SK-N-SH (cell line): ENCODE results near the gene AP3D1. TPM values are rescaled to one million over a fixed set of nuclear protein-coding genes. Genes with fewer than 3 reads are reported as not detected.

Source experiments
- CTCF ChIA-PET: fragments of 300-600, 350-600 bp; formaldehyde crosslinking; extraction: SDS; loops from one replicate; lab custom pipeline; 2021; lab: Yijun Ruan, JAX
- POLR2A ChIA-PET: fragments of 350-600 bp; sonication (Branson Sonifier 250); formaldehyde crosslinking; extraction: SDS; loops from one replicate; lab custom pipeline; 2020; ENCODE audit warnings: antibody characterized with exemption, inconsistent platforms; lab: Yijun Ruan, JAX
- DNase-seq: peaks from one replicate; pipeline ENCODE4 v3.0.0; 2012
- H2AFZ ChIP-seq: fragments of 200-600 bp; sonication (generic); 2 replicates; pipeline ENCODE4 v1.8.1; 2016; ENCODE audit warnings: antibody characterized with exemption, mild to moderate bottlenecking, low read depth
- H3F3A ChIP-seq: fragments of 200-600 bp; sonication (generic); replicated peaks from 2 replicates; pipeline ENCODE3; 2016; ENCODE audit warnings: antibody characterized with exemption, mild to moderate bottlenecking; ENCODE audit not compliant: insufficient read depth
- H3K27ac ChIP-seq, 2 experiments: fragments of 200-500 bp in 1 of 2; fragments of 200-600 bp in 1 of 2; sonication (Bioruptor generic) in 1 of 2; sonication (generic), shearing (Covaris generic) in 1 of 2; 2 replicates each; pipeline versions ENCODE4 v1.5.1 to v1.6.1; 2014 to 2016; ENCODE audit warnings: low read depth in 2 of 2, inconsistent platforms in 1 of 2, low read length in 1 of 2, mild to moderate bottlenecking in 1 of 2, mixed read lengths in 1 of 2
- H3K27me3 ChIP-seq: fragments of 200-600 bp; sonication (generic), shearing (Covaris generic); 2 replicates; pipeline ENCODE4 v1.6.1; 2016; ENCODE audit warnings: mixed run types; ENCODE audit not compliant: insufficient read depth
- H3K36me3 ChIP-seq, 2 experiments: fragments of 200-500 bp in 1 of 2; fragments of 200-600 bp in 1 of 2; sonication (Bioruptor generic) in 1 of 2; sonication (generic) in 1 of 2; replicated peaks in 1 of 2; 2 replicates each; pipeline versions ENCODE3 to v1.5.1; 2014 to 2016; ENCODE audit warnings: low read length in 1 of 2, mild to moderate bottlenecking in 1 of 2; ENCODE audit not compliant: insufficient read depth in 2 of 2, control insufficient read depth in 1 of 2
- H3K4me1 ChIP-seq, 2 experiments: fragments of 200-500 bp in 1 of 2; fragments of 200-600 bp in 1 of 2; sonication (Bioruptor generic) in 1 of 2; sonication (generic), shearing (Covaris generic) in 1 of 2; 2 replicates each; pipeline versions ENCODE4 v1.5.1 to v1.6.1; 2014 to 2016; ENCODE audit warnings: low read depth in 1 of 2, low read length in 1 of 2, mixed run types in 1 of 2; ENCODE audit not compliant: insufficient read depth in 2 of 2, control insufficient read depth in 1 of 2
- H3K4me2 ChIP-seq: fragments of 200-600 bp; sonication (generic), shearing (Covaris generic); 2 replicates; pipeline ENCODE4 v1.6.1; 2017; ENCODE audit warnings: mixed run types
- H3K4me3 ChIP-seq, 2 experiments: fragments of 200-500 bp in 1 of 2; fragments of 200-600 bp in 1 of 2; sonication (Bioruptor generic) in 1 of 2; sonication (generic), shearing (Covaris generic) in 1 of 2; 2 replicates each; pipeline versions ENCODE4 v1.5.1 to v1.8.1; 2014 to 2016; ENCODE audit warnings: low read depth in 2 of 2, inconsistent platforms in 1 of 2, low read length in 1 of 2, mild to moderate bottlenecking in 1 of 2, mixed read lengths in 1 of 2, moderate library complexity in 1 of 2
- H3K79me2 ChIP-seq: fragments of 200-600 bp; sonication (generic); 2 replicates; pipeline ENCODE4 v1.8.1; 2017; ENCODE audit warnings: mild to moderate bottlenecking; ENCODE audit not compliant: insufficient read depth
- H3K9ac ChIP-seq: fragments of 200-600 bp; sonication (generic); 2 replicates; pipeline ENCODE4 v1.6.1; 2017; ENCODE audit warnings: mixed run types
- H3K9me2 ChIP-seq: fragments of 200-600 bp; sonication (generic); 2 replicates; pipeline ENCODE4 v1.6.1; 2017; ENCODE audit warnings: mixed run types
- H3K9me3 ChIP-seq: fragments of 200-600 bp; sonication (generic); 2 replicates; pipeline ENCODE4 v1.6.1; 2017; ENCODE audit warnings: mixed run types, mild to moderate bottlenecking, moderate library complexity
- H4K20me1 ChIP-seq: fragments of 200-600 bp; sonication (generic); 2 replicates; pipeline ENCODE4 v1.6.1; 2017; ENCODE audit warnings: mild to moderate bottlenecking, mixed run types; ENCODE audit not compliant: insufficient read depth
- EP300 ChIP-seq, 2 experiments: IDR thresholded peaks; 2 replicates each; pipeline versions ENCODE4 v1.4.0 to v1.6.1; 2012; ENCODE audit warnings: borderline replicate concordance in 1 of 2, low read depth in 1 of 2, low read length in 1 of 2
- EZH2phosphoT487 ChIP-seq: fragments of 200-600 bp; sonication (generic); IDR thresholded peaks from 2 replicates; pipeline ENCODE4 v1.6.1; 2017; ENCODE audit warnings: low read depth, mixed run types, mild to moderate bottlenecking, antibody characterized with exemption, moderate library complexity, borderline replicate concordance
- FOSL2 ChIP-seq: IDR thresholded peaks from 2 replicates; pipeline ENCODE4 v1.4.0; 2012; ENCODE audit warnings: low read depth, mild to moderate bottlenecking, moderate library complexity, borderline replicate concordance
- FOXJ3 ChIP-seq: sonication (generic); formaldehyde crosslinking; IDR thresholded peaks from 2 replicates; pipeline ENCODE4 v1.5.1; 2020; ENCODE audit warnings: mild to moderate bottlenecking, missing genetic modification reagents
- GATA2 ChIP-seq: sonication (generic); formaldehyde crosslinking; IDR thresholded peaks from 2 replicates; pipeline ENCODE4 v1.5.0; 2020; ENCODE audit warnings: mild to moderate bottlenecking, missing genetic modification reagents
- JUND ChIP-seq: IDR thresholded peaks from 2 replicates; pipeline ENCODE4 v1.4.0; 2012
- MEF2A ChIP-seq: IDR thresholded peaks from 2 replicates; pipeline ENCODE4 v1.4.0; 2012; ENCODE audit warnings: low read depth, borderline replicate concordance
- NFIC ChIP-seq: IDR thresholded peaks from 2 replicates; pipeline ENCODE4 v1.4.0; 2012; ENCODE audit warnings: borderline replicate concordance
- NRF1 ChIP-seq: IDR thresholded peaks from 2 replicates; pipeline ENCODE4 v1.6.1; 2012; ENCODE audit warnings: low read depth, mild to moderate bottlenecking, low read length
- POLR2AphosphoS5 ChIP-seq: IDR thresholded peaks from 2 replicates; pipeline ENCODE4 v1.6.1; 2012; ENCODE audit warnings: low read depth, low read length
- RFX5 ChIP-seq: IDR thresholded peaks from 2 replicates; pipeline ENCODE4 v1.6.1; 2012; ENCODE audit warnings: mild to moderate bottlenecking, improper control_type of control experiment, low read length
- TAF1 ChIP-seq: IDR thresholded peaks from 2 replicates; pipeline ENCODE4 v1.6.1; 2012; ENCODE audit warnings: low read depth, mild to moderate bottlenecking, low read length, moderate library complexity, borderline replicate concordance
- TCF12 ChIP-seq: IDR thresholded peaks from 2 replicates; pipeline ENCODE4 v1.4.0; 2012
- TEAD4 ChIP-seq: IDR thresholded peaks from 2 replicates; pipeline ENCODE4 v1.4.0; 2012; ENCODE audit warnings: mild to moderate bottlenecking, borderline replicate concordance; ENCODE audit not compliant: insufficient read depth
- YY1 ChIP-seq: IDR thresholded peaks from 2 replicates; pipeline ENCODE4 v1.4.0; 2012; ENCODE audit warnings: low read depth, mild to moderate bottlenecking
- WGBS: methylation state at CpG from one replicate; pipeline ENCODE4 v1.1.6; 2017; ENCODE audit warnings: low lambda C conversion rate; 5-methylcytosine and 5-hydroxymethylcytosine counted together
- polyA plus RNA-seq, 3 experiments: library from polyadenylated mRNA; depleted of rRNA; stranded (reverse); fragments of >200 nt; gene quantifications; 2 replicates each; pipeline ENCODE4 v1.2.3, GENCODE V29; 2012
- TF ChIP-seq, protein P1 (sequence below): IDR thresholded peaks from 2 replicates; pipeline ENCODE4 v1.4.0; 2012; ENCODE audit warnings: low read depth, borderline replicate concordance
- TF ChIP-seq, protein P2 (sequence below): IDR thresholded peaks from 2 replicates; pipeline ENCODE4 v1.4.0; 2012; ENCODE audit warnings: low read depth, borderline replicate concordance
- TF ChIP-seq, protein P3 (sequence below): fragments of 150-350 bp; IDR thresholded peaks from 2 replicates; pipeline ENCODE4 v1.6.1; 2017; ENCODE audit warnings: antibody characterized with exemption, low read length, low read depth, borderline replicate concordance

AP3D1 gene
- polyA plus RNA-seq, 1 of the 3 experiments (the other 2 are of a cell fraction): 127 TPM

DNA sequence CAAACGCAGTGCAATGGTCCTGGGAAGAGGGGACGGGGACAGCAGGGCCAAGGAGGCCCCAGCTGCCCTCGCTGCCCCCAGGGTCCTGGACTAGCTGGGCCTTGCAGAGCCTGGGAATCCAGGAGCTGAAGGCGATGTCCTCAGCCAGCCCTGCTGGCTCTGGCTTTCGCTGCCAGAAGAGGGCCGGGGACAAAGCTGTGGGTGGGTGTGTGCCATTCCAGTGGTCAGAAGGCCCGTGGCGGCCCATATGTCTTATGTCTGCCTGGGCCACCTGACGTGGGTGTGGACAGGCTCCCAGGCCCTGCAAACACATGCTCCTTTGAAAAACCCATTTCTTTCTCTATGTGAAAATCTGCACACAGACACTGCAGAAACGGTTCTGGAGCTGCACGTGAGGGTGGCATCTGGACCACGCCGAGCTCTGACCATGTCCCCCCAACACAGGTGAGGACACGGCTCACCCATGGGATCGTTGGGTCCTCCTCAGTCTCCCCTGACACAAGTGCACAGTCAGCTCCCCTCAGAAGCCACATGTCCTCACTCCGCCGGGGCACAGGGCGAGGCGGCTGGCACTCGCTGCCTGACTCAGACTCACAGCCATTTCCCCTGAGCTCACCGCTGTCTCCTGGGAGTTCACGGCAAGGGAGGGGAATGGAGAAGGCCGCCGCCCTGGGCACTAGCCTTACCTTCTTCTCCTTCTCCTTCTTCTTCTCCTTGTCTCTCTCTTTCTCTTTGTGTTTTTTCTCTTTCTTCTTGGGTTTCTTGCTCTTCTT, 37.7 kb downstream of the AP3D1 start:
- Histone ChIP-seq H3K9me3 (no peaks in the 10 kb centered on the region), H3K79me2 (no peaks in the 10 kb centered on the region), H3K4me1 (no peaks in the 10 kb centered on the region), H3K9ac (no peak overlapping the region), H4K20me1 (no peaks in the 10 kb centered on the region; the same call in 1 of the 2 replicates), H3K36me3 (peaks cover 9 to 98% of the 10 kb centered on the region in 2 experiments), H3K4me2 (no peak overlapping the region), H3K4me3 (no peak overlapping the region), H3K27me3 (no peaks in the 10 kb centered on the region), H2AFZ (no peak overlapping the region), H3F3A (no peaks in the 10 kb centered on the region), H3K27ac (no peak overlapping the region), H3K9me2 (no peaks in the 10 kb centered on the region)
- TF ChIP-seq, protein P1, sequence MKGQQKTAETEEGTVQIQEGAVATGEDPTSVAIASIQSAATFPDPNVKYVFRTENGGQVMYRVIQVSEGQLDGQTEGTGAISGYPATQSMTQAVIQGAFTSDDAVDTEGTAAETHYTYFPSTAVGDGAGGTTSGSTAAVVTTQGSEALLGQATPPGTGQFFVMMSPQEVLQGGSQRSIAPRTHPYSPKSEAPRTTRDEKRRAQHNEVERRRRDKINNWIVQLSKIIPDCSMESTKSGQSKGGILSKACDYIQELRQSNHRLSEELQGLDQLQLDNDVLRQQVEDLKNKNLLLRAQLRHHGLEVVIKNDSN: no peak
- TF ChIP-seq EZH2phosphoT487: no peak
- no peak for TF ChIP-seq JUND
- no peak for TF ChIP-seq NFIC
- no peak for TF ChIP-seq TCF12
- no peak for TF ChIP-seq FOXJ3 (CRISPR knock-in tag)
- TF ChIP-seq, protein P2, sequence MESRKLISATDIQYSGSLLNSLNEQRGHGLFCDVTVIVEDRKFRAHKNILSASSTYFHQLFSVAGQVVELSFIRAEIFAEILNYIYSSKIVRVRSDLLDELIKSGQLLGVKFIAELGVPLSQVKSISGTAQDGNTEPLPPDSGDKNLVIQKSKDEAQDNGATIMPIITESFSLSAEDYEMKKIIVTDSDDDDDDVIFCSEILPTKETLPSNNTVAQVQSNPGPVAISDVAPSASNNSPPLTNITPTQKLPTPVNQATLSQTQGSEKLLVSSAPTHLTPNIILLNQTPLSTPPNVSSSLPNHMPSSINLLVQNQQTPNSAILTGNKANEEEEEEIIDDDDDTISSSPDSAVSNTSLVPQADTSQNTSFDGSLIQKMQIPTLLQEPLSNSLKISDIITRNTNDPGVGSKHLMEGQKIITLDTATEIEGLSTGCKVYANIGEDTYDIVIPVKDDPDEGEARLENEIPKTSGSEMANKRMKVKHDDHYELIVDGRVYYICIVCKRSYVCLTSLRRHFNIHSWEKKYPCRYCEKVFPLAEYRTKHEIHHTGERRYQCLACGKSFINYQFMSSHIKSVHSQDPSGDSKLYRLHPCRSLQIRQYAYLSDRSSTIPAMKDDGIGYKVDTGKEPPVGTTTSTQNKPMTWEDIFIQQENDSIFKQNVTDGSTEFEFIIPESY: no peak
- TF ChIP-seq, protein P3, sequence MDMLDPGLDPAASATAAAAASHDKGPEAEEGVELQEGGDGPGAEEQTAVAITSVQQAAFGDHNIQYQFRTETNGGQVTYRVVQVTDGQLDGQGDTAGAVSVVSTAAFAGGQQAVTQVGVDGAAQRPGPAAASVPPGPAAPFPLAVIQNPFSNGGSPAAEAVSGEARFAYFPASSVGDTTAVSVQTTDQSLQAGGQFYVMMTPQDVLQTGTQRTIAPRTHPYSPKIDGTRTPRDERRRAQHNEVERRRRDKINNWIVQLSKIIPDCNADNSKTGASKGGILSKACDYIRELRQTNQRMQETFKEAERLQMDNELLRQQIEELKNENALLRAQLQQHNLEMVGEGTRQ: no peak
- TF ChIP-seq RFX5: no peak
- TF ChIP-seq TEAD4: no peak
- 94% methylated on average over 12 of the region's 24 CpGs for whole genome bisulfite sequencing
- DNase-seq: no peak
- CTCF ChIA-PET: interaction anchor here (0.9 kb wide), 1 partner anchor 20 kb away, joined by 3 read pairs; no protein-coding TSS in a partner anchor
- POLR2A ChIA-PET: no interaction called here

DNA sequence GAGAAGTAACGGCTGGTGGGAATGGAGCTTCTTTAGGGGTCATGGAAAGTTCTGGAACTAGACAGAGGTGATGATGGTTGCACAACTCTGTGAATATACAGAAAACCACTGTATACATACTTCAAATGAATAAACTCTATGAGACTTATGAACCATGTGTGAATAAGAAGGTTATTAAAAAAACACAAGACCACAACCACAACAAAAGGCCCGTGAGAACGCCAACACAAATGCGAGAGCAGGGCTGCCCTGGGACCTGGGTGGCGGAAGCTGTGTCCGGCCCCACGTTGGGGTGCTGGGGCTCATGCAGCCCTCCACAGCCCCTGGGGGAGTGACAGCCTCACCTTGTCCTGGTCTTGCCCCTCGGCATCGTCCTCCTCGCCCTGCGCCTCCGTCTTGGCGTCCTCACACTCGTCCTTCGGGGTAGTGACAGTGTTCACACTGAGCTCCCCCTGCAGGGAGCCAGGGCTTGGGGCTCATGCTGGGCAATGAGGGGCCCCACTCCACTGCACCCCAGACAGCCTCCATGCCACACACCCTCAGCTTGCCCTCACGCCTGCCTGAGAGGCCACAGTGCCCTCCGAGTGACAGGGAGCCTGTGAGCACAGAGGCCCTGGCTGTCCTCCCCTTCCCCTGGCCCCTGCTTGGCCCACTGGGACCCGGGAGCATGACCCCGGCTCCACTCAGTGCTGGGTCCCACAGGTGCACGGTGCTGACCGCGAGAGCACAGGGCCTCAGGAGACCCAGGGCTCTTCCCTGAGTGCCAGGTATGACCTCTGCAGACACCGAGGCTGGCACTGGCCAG, 38.6 kb downstream of the AP3D1 start:
- CTCF ChIA-PET: no interaction called here
- TF ChIP-seq POLR2AphosphoS5 (no peak), EP300 (IDR thresholded peaks at IDR 0.05; ENCODE audit: borderline replicate concordance in 1 of 2, low read depth in 1 of 2, low read length in 1 of 2) (no peak), YY1 (no peak), TAF1 (no peak), GATA2 (CRISPR knock-in tag) (no peak), NRF1 (no peak), FOSL2 (no peak), MEF2A (no peak), JUND (no peak)
- TF ChIP-seq, protein P1: no peak
- TF ChIP-seq, protein P2: no peak
- TF ChIP-seq, all 33 proteins: peak for 0
- Histone ChIP-seq H3K9ac (no peak overlapping the region), H3K9me2 (no peaks in the 10 kb centered on the region), H3K4me2 (no peak overlapping the region), H4K20me1 (no peaks in the 10 kb centered on the region; the same call in 1 of the 2 replicates), H3K36me3 (peaks cover 9 to 98% of the 10 kb centered on the region in 2 experiments), H3F3A (no peaks in the 10 kb centered on the region), H3K4me3 (no peak overlapping the region), H2AFZ (no peak overlapping the region), H3K27me3 (no peaks in the 10 kb centered on the region), H3K79me2 (no peaks in the 10 kb centered on the region), H3K4me1 (no peaks in the 10 kb centered on the region), H3K9me3 (no peaks in the 10 kb centered on the region), H3K27ac (no peak overlapping the region)
- WGBS: 89% methylated on average over 16 of the region's 23 CpGs
- DNase-seq: no peak
- POLR2A ChIA-PET: no interaction called here
